Endodermal cell (in vitro differentiated cells): ENCODE results near the gene GPX3. TPM values are rescaled to one million over a fixed set of nuclear protein-coding genes. Genes with fewer than 3 reads are reported as not detected.

Experiments
- DNase-seq: peaks from one replicate; pipeline ENCODE4 v3.0.0-alpha.2; 2017
- H3K27ac ChIP-seq: 2 replicates; pipeline ENCODE4 v1.5.1; 2013; ENCODE audit warnings: mild to moderate bottlenecking, low read depth, low read length, moderate library complexity
- H3K27me3 ChIP-seq: 2 replicates; pipeline ENCODE4 v1.6.1; 2013; ENCODE audit warnings: mild to moderate bottlenecking, low read length, moderate library complexity; ENCODE audit not compliant: insufficient read depth, control insufficient read depth, poor library complexity, severe bottlenecking
- H3K36me3 ChIP-seq: 2 replicates; pipeline ENCODE4 v1.7.0; 2013; ENCODE audit warnings: mild to moderate bottlenecking, low read length, moderate library complexity; ENCODE audit not compliant: control insufficient read depth, insufficient read depth
- H3K4me1 ChIP-seq: one replicate; pipeline ENCODE4 v1.7.0; 2013; ENCODE audit warnings: low read length; ENCODE audit not compliant: control insufficient read depth, insufficient read depth
- H3K4me3 ChIP-seq: 2 replicates; pipeline ENCODE4 v1.5.1; 2013; ENCODE audit warnings: mild to moderate bottlenecking, low read length, moderate library complexity
- H3K9ac ChIP-seq: 2 replicates; pipeline ENCODE4 v1.6.1; 2013; ENCODE audit warnings: mild to moderate bottlenecking, low read length, moderate library complexity; ENCODE audit not compliant: poor library complexity, severe bottlenecking; ENCODE audit errors: extremely low read depth
- H3K9me3 ChIP-seq: 2 replicates; pipeline ENCODE4 v1.6.1; 2013; ENCODE audit warnings: mild to moderate bottlenecking, low read length, moderate library complexity; ENCODE audit not compliant: control insufficient read depth
- H3K27ac Mint-ChIP-seq: 2 replicates; pipeline ENCODE4 v1.8.0; 2020; ENCODE audit warnings: mixed read lengths
- H3K27me3 Mint-ChIP-seq: 2 replicates; pipeline ENCODE4 v1.8.0; 2021; ENCODE audit warnings: mild to moderate bottlenecking, mixed read lengths; ENCODE audit not compliant: insufficient read depth
- H3K36me3 Mint-ChIP-seq: 2 replicates; pipeline ENCODE4 v1.8.0; 2020; ENCODE audit warnings: low read depth, mixed read lengths
- H3K4me1 Mint-ChIP-seq: 2 replicates; pipeline ENCODE4 v1.8.0; 2020; ENCODE audit warnings: mixed read lengths
- H3K4me3 Mint-ChIP-seq: 2 replicates; pipeline ENCODE4 v1.8.0; 2020; ENCODE audit warnings: mild to moderate bottlenecking, moderate library complexity, mixed read lengths
- H3K9me3 Mint-ChIP-seq: 2 replicates; pipeline ENCODE4 v1.8.0; 2020; ENCODE audit warnings: mild to moderate bottlenecking, mixed read lengths
- CTCF ChIP-seq: fragments of 200-600 bp; sonication (generic); conservative IDR thresholded peaks from 2 replicates; pipeline ENCODE4 v1.5.0; 2021; ENCODE audit warnings: antibody characterized with exemption, mild to moderate bottlenecking
- WGBS, 2 experiments: methylation state at CpG; one replicate each; pipeline versions ENCODE4 v1.1.5 to v1.1.7; 2013; ENCODE audit warnings: missing lambda C conversion rate in 2 of 2, mixed read lengths in 1 of 2; ENCODE audit not compliant: insufficient coverage in 1 of 2, insufficient read length in 1 of 2; 5-methylcytosine and 5-hydroxymethylcytosine counted together
- total RNA-seq, 2 donors: library from RNA; stranded (reverse); fragmentation: NEBNext Ultra II Directional in 1 of 2; extraction: Animal tissue kit (Norgen Biotek cat#: 25700) in 1 of 2; gene quantifications; 2 replicates in 1 of 2; 3 replicates in 1 of 2; pipeline ENCODE4 v1.2.1, GENCODE V29; 2021

GPX3 gene
- total RNA-seq, 2 donors from 2014 or later = 44.9 to 47.1 TPM

DNA sequence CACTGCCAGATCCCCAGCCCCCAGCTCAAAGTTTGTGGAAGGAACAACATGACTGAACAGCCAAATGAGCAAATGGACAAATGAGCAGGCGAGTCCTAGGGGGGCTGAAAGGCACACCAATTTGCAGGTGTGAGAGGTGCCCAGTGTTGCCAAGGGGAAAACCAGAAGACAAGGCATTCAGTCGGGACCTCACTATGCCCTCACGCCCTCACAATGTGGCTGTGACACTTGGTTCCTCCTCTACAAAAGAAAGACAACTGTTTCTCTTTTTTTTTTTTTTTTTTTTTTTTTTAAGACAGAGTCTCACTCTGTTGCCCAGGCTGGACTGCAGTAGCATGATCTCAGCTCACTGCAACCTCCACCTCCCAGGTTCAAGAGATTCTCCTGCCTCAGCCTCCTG, 32.4 kb downstream of the GPX3 start:
- H3K4me3 Mint-ChIP-seq = no peak overlapping the region
- WGBS, 2 experiments = 90 to 91% methylated on average over 1 to 3 of the region's 3 CpGs

DNA sequence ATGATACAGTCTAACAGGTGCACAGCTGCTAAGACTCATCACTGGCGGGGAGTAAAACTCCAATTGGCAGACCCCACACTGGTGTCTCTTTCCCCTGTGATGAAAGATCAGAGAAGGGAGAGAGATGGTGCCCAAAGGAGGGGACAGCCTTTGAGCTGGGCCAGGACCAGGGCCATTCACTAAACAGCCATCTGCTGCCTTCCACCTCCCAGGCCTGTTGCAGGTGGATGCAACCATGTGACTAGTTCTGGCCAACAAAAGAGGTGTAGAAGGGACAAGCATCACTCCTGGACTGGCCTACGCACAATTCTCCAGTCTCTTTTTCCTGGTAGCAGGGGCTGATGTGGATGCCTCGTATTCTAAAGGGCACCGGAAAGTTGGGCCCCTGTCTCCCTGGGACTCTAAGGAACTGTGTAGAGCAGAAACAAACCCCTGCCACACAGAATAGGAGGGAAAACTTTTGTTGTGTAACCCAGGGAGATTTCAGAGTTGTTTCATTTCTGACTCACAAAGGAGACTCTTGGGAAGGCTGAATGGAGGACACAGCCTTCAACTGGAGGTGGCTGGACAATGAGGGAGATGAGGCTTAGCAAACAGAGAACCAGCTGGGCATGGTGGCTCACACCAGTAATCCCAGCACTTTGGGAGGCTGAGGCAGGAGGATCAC, 33.5 kb downstream of the GPX3 start:
- no peak overlapping the region for H3K27ac Mint-ChIP-seq
- no peaks in the 10 kb centered on the region for H3K27me3 ChIP-seq
- H3K27ac ChIP-seq = no peak overlapping the region
- H3K9me3 ChIP-seq = no peaks in the 10 kb centered on the region
- no peak for TF ChIP-seq CTCF
- no peaks in the 10 kb centered on the region for H3K4me1 ChIP-seq
- H3K4me3 ChIP-seq = no peak overlapping the region
- 94 to 100% methylated on average over 2 to 4 of the region's 4 CpGs for WGBS, 2 experiments
- H3K9ac ChIP-seq = no peak overlapping the region
- peaks cover 15% of the 10 kb centered on the region for H3K36me3 Mint-ChIP-seq
- no peak for DNase-seq
- no peaks in the 10 kb centered on the region for H3K27me3 Mint-ChIP-seq
- H3K9me3 Mint-ChIP-seq = no peaks in the 10 kb centered on the region
- H3K4me3 Mint-ChIP-seq = no peak overlapping the region
- H3K36me3 ChIP-seq = peaks cover 29% of the 10 kb centered on the region
- H3K4me1 Mint-ChIP-seq = no peaks in the 10 kb centered on the region

More for the DNA sequence above, 32.4 kb downstream of the GPX3 start:
- Histone ChIP-seq H3K27ac (no peak overlapping the region), H3K9me3 (no peaks in the 10 kb centered on the region), H3K9ac (no peak overlapping the region), H3K4me1 (no peaks in the 10 kb centered on the region), H3K36me3 (peaks cover 37% of the 10 kb centered on the region), H3K27me3 (no peaks in the 10 kb centered on the region), H3K4me3 (no peak overlapping the region)
- TF ChIP-seq CTCF = no peak
- DNase-seq = no peak
- Mint-ChIP-seq H3K4me1 (no peaks in the 10 kb centered on the region), H3K9me3 (no peaks in the 10 kb centered on the region), H3K27ac (no peak overlapping the region), H3K36me3 (peaks cover 15% of the 10 kb centered on the region), H3K27me3 (no peaks in the 10 kb centered on the region)

DNA sequence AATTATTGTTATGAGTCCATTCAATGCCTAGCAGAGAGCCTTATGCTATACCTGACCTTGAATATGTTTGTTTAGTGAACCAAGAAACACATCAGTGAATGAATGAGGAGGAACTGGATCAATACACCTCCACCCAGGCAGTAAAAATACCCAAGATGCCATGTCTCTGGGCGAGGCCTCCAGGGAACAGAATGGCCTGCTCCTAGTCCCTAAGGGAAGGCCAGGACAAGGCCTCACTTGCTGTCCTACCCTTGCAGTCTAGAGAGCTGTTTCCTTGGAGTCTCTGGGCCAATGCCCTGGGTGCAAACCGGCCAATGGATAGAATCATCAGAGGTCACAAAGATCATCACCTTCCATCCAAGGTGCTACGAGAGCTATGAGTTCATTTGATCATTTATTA, 34.3 kb downstream of the GPX3 start:
- Mint-ChIP-seq H3K9me3 (no peaks in the 10 kb centered on the region), H3K27me3 (no peaks in the 10 kb centered on the region), H3K36me3 (peaks cover 17% of the 10 kb centered on the region), H3K27ac (no peak overlapping the region), H3K4me3 (no peak overlapping the region), H3K4me1 (no peaks in the 10 kb centered on the region)
- H3K36me3 ChIP-seq = peaks cover 26% of the 10 kb centered on the region
- no peak overlapping the region for H3K9ac ChIP-seq
- H3K4me3 ChIP-seq = no peak overlapping the region
- TF ChIP-seq CTCF = no peak
- no peaks in the 10 kb centered on the region for H3K27me3 ChIP-seq
- H3K4me1 ChIP-seq = no peaks in the 10 kb centered on the region
- no peak for DNase-seq
- no peak overlapping the region for H3K27ac ChIP-seq
- 90% methylated on average over 3 of the region's 3 CpGs; no CpG with 5 or more reads in 1 of the 2 experiments for WGBS, 2 experiments
- no peaks in the 10 kb centered on the region for H3K9me3 ChIP-seq
